Panc1 (cell line): ENCODE data around the gene TXNDC9. TPM values are rescaled to one million over a fixed set of nuclear protein-coding genes. Genes with fewer than 3 reads are reported as not detected.

Experiments used
- ATAC-seq: fragments of 200-7000 bp; cut with Tn5 transposase; 2 replicates; pipeline ENCODE4 v1.9.1; 2020; ENCODE audit warnings: mild to moderate bottlenecking, moderate library complexity
- BruUV-seq: library from RNA; stranded (reverse); fragments of 400-500 nt; replicated peaks from 2 replicates; lab custom pipeline; 2021; lab: Mats Ljungman, UMichigan
- CTCF ChIA-PET: fragments of 300-600 bp; sonication (Branson Sonifier 250); formaldehyde crosslinking; loops from one replicate; lab custom pipeline; 2022; ENCODE audit warnings: antibody characterized with exemption; lab: Charles Lee
- POLR2A ChIA-PET: fragments of 300-600 bp; sonication (Branson Sonifier 250); formaldehyde crosslinking; loops from one replicate; lab custom pipeline; 2022; ENCODE audit warnings: antibody characterized with exemption; lab: Charles Lee
- DNase-seq: peaks from one replicate; pipeline ENCODE4 v3.0.0-alpha.2; 2010; ENCODE audit warnings: low read depth, low spot score
- H3K27ac ChIP-seq: 2 replicates; pipeline ENCODE4 v1.5.1; 2011; ENCODE audit warnings: mild to moderate bottlenecking, low read length, inconsistent platforms
- H3K27me3 ChIP-seq: fragments of 200-500 bp; sonication (Bioruptor generic); 2 replicates; pipeline ENCODE4 v1.6.0; 2014; ENCODE audit warnings: low read length, inconsistent platforms; ENCODE audit not compliant: control insufficient read depth, insufficient read depth
- H3K36me3 ChIP-seq: fragments of 200-500 bp; sonication (Bioruptor generic); 2 replicates; pipeline ENCODE4 v1.5.1; 2014; ENCODE audit warnings: inconsistent platforms, mild to moderate bottlenecking, low read length, moderate library complexity; ENCODE audit not compliant: control insufficient read depth, insufficient read depth
- H3K4me1 ChIP-seq: 2 replicates; pipeline ENCODE4 v1.5.1; 2011; ENCODE audit warnings: inconsistent platforms, mild to moderate bottlenecking, low read length, moderate library complexity; ENCODE audit not compliant: control insufficient read depth, insufficient read depth
- H3K4me3 ChIP-seq, 2 experiments: 2 replicates each; pipeline ENCODE4 v1.5.1; 2011 to 2012; ENCODE audit warnings: low read depth in 2 of 2, low read length in 2 of 2, mild to moderate bottlenecking in 2 of 2, inconsistent platforms in 1 of 2, moderate library complexity in 1 of 2
- H3K9me3 ChIP-seq: fragments of 200-500 bp; sonication (Bioruptor generic); 2 replicates; pipeline ENCODE4 v1.5.1; 2014; ENCODE audit warnings: low read depth, mild to moderate bottlenecking, inconsistent platforms, low read length, moderate library complexity; ENCODE audit not compliant: control insufficient read depth, insufficient read depth
- POLR2AphosphoS5 ChIP-seq: IDR thresholded peaks from 2 replicates; pipeline ENCODE4 v1.6.1; 2012; ENCODE audit warnings: mild to moderate bottlenecking, low read depth, low read length, moderate library complexity
- SIN3A ChIP-seq: IDR thresholded peaks from 2 replicates; pipeline ENCODE4 v1.6.1; 2012; ENCODE audit warnings: low read depth, mild to moderate bottlenecking, low read length, moderate library complexity, borderline replicate concordance; ENCODE audit not compliant: insufficient read depth
- TCF7L2 ChIP-seq: IDR thresholded peaks from 2 replicates; pipeline ENCODE4 v1.6.1; 2011; ENCODE audit warnings: mild to moderate bottlenecking, low read depth, low read length, inconsistent platforms
- in situ Hi-C: cut with HindIII; loops from 2 replicates; pipeline ENCODE4 v1.10.0; 2016; ENCODE audit warnings: low sequenced_read_pairs, low pct_unique_long_range_greater_than_20kb
- intact Hi-C: fragments of 100-400 bp; cut with micrococcal nuclease; formaldehyde crosslinking; loops from one replicate; pipeline ENCODE4 v1.10.0; 2022; ENCODE audit not compliant: unreplicated experiment
- total RNA-seq: library from RNA; stranded (reverse); gene quantifications from one replicate; pipeline ENCODE4 v1.2.1, GENCODE V29; 2021; ENCODE audit not compliant: unreplicated experiment
- TF ChIP-seq, protein P1 (sequence below): fragments of 450-650 bp; IDR thresholded peaks from 2 replicates; pipeline ENCODE4 v1.5.1; 2017; ENCODE audit warnings: mild to moderate bottlenecking
- TF ChIP-seq, protein P2 (sequence below), 2 experiments: IDR thresholded peaks; 2 replicates each; pipeline ENCODE4 v1.6.1; 2011 to 2012; ENCODE audit warnings: low read depth in 2 of 2, control low read depth in 1 of 2, low read length in 1 of 2, mild to moderate bottlenecking in 1 of 2, moderate library complexity in 1 of 2; ENCODE audit not compliant: insufficient read depth in 1 of 2

Gene TXNDC9
- total RNA-seq, 1 experiment from 2014 or later = 47.0 TPM

DNA sequence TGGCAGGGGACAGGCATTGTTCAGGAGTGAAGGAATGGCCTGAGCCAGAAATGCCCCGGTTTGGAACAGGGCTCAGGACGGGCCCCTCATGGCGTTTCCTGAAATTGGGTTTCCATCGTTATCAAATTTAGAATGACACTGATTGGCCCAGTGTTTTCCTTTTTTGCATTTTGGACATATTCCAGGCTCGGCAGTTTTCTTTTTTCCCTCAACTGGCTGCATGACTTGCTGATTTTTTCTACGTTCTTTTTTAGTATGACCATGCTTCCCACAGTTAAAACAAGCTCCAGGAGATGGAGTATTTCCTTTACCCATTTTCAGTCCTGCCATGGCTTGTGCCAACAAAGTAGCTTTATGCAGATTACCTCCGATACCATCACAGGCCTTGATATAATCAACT is 60.3 kb downstream of the TXNDC9 start:
- ATAC-seq = no peak
- Histone ChIP-seq H3K27me3 (no peaks in the 10 kb centered on the region), H3K36me3 (no peaks in the 10 kb centered on the region), H3K4me3 (no peak overlapping the region), H3K27ac (no peak overlapping the region), H3K9me3 (peaks cover 8% of the 10 kb centered on the region; the same call in 1 of the 2 replicates), H3K4me1 (no peaks in the 10 kb centered on the region)
- ChIA-PET CTCF (no interaction called here), POLR2A (no interaction called here)
- TF ChIP-seq, protein P1, sequence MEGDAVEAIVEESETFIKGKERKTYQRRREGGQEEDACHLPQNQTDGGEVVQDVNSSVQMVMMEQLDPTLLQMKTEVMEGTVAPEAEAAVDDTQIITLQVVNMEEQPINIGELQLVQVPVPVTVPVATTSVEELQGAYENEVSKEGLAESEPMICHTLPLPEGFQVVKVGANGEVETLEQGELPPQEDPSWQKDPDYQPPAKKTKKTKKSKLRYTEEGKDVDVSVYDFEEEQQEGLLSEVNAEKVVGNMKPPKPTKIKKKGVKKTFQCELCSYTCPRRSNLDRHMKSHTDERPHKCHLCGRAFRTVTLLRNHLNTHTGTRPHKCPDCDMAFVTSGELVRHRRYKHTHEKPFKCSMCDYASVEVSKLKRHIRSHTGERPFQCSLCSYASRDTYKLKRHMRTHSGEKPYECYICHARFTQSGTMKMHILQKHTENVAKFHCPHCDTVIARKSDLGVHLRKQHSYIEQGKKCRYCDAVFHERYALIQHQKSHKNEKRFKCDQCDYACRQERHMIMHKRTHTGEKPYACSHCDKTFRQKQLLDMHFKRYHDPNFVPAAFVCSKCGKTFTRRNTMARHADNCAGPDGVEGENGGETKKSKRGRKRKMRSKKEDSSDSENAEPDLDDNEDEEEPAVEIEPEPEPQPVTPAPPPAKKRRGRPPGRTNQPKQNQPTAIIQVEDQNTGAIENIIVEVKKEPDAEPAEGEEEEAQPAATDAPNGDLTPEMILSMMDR = no peak
- TF ChIP-seq SIN3A (no peak), TCF7L2 (no peak), POLR2AphosphoS5 (no peak)
- TF ChIP-seq, protein P2, sequence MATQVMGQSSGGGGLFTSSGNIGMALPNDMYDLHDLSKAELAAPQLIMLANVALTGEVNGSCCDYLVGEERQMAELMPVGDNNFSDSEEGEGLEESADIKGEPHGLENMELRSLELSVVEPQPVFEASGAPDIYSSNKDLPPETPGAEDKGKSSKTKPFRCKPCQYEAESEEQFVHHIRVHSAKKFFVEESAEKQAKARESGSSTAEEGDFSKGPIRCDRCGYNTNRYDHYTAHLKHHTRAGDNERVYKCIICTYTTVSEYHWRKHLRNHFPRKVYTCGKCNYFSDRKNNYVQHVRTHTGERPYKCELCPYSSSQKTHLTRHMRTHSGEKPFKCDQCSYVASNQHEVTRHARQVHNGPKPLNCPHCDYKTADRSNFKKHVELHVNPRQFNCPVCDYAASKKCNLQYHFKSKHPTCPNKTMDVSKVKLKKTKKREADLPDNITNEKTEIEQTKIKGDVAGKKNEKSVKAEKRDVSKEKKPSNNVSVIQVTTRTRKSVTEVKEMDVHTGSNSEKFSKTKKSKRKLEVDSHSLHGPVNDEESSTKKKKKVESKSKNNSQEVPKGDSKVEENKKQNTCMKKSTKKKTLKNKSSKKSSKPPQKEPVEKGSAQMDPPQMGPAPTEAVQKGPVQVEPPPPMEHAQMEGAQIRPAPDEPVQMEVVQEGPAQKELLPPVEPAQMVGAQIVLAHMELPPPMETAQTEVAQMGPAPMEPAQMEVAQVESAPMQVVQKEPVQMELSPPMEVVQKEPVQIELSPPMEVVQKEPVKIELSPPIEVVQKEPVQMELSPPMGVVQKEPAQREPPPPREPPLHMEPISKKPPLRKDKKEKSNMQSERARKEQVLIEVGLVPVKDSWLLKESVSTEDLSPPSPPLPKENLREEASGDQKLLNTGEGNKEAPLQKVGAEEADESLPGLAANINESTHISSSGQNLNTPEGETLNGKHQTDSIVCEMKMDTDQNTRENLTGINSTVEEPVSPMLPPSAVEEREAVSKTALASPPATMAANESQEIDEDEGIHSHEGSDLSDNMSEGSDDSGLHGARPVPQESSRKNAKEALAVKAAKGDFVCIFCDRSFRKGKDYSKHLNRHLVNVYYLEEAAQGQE (IDR thresholded peaks at IDR 0.05; ENCODE audit: insufficient read depth in 1 of 2, low read depth in 2 of 2, low read length in 1 of 2) = no peak
- no TSS peak for BruUV-seq
- intact Hi-C loops (no loop called here), in situ Hi-C loops (no loop called here)
- no peak for DNase-seq

Other genes with a start within 250 kb of the TXNDC9 start
- 1.5 TPM for gene C2orf15, start 194.6 kb downstream of the TXNDC9 start, total RNA-seq
- 7.5 TPM for gene TSGA10, start 181.4 kb downstream of the TXNDC9 start, total RNA-seq
- 9.0 TPM for gene LIPT1, start 181.4 kb downstream of the TXNDC9 start, total RNA-seq
- 36.0 TPM for gene MITD1, start 155.3 kb downstream of the TXNDC9 start, total RNA-seq
- 25.6 TPM for gene MRPL30, start 155.1 kb downstream of the TXNDC9 start, total RNA-seq
- gene LYG2, start 80.7 kb downstream of the TXNDC9 start, total RNA-seq = not detected
- 0.23 TPM for gene LYG1, start 35.1 kb downstream of the TXNDC9 start, total RNA-seq
- 49.0 TPM for gene EIF5B, start 1.1 kb upstream of the TXNDC9 start, total RNA-seq
- gene REV1, start 153.7 kb upstream of the TXNDC9 start, total RNA-seq = 35.0 TPM